ENCODE results near the gene SCT.

SCT gene

DNA sequence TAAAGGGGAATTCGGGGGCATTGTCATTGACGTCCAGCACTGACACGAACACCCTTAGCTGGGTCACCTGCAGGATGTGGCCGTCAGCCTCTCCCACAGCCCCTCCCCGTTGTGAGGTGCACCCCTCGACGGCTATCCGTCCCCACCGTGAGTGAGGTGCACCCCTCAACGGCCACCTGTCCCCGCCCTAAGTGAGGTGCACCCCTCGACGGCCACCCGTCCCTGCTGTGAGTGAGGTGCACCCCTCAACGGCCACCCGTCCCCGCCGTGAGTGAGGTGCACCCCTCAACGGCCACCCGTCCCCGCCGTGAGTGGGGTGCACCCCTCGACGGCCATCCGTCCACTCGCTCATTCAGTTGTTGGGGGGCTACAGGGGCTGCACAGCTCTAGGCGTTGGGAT lies 5.1 kb downstream of the SCT start:
- TF ChIP-seq CTCF (IDR thresholded peaks at IDR 0.05; ENCODE audit: low read depth, low read length, missing control alignments), result no peak
- no peak overlapping the region for H3K4me3 ChIP-seq (ENCODE audit: low read depth, low read length)
- DNase-seq (ENCODE audit: low read depth), result no peak
- in situ Hi-C loops (cut with HindIII; ENCODE audit: low sequenced_read_pairs), result no loop called here

- H3K4me3 ChIP-seq (ENCODE audit: low read depth, low read length), result no peak overlapping the region
- in situ Hi-C loops (cut with HindIII; ENCODE audit: low sequenced_read_pairs), result no loop called here
- no peak for DNase-seq (ENCODE audit: low read depth)
Observed at GRCh38 chr11:620935-621814, 5.8 kb downstream of the SCT start.

GRCh38 chr11:620201-620600 lies 6.8 kb downstream of the SCT start:
- DNase-seq (ENCODE audit: low read depth), result no peak
- in situ Hi-C loops (cut with HindIII; ENCODE audit: low sequenced_read_pairs), result no loop called here
- no peak for TF ChIP-seq CTCF (IDR thresholded peaks at IDR 0.05; ENCODE audit: low read depth, low read length, missing control alignments)
- H3K4me3 ChIP-seq (ENCODE audit: low read depth, low read length), result no peak overlapping the region

More at GRCh38 chr11:620935-621814, 5.8 kb downstream of the SCT start:
- no peak for TF ChIP-seq CTCF (IDR thresholded peaks at IDR 0.05; ENCODE audit: low read depth, low read length, missing control alignments)

- TF ChIP-seq CTCF (IDR thresholded peaks at IDR 0.05; ENCODE audit: low read depth, low read length, missing control alignments), result no peak
- no peak for DNase-seq (ENCODE audit: low read depth)
- no peak overlapping the region for H3K4me3 ChIP-seq (ENCODE audit: low read depth, low read length)
- in situ Hi-C loops (cut with HindIII; ENCODE audit: low sequenced_read_pairs), result no loop called here
Observed at GRCh38 chr11:619628-620050, 7.3 kb downstream of the SCT start.

DNA sequence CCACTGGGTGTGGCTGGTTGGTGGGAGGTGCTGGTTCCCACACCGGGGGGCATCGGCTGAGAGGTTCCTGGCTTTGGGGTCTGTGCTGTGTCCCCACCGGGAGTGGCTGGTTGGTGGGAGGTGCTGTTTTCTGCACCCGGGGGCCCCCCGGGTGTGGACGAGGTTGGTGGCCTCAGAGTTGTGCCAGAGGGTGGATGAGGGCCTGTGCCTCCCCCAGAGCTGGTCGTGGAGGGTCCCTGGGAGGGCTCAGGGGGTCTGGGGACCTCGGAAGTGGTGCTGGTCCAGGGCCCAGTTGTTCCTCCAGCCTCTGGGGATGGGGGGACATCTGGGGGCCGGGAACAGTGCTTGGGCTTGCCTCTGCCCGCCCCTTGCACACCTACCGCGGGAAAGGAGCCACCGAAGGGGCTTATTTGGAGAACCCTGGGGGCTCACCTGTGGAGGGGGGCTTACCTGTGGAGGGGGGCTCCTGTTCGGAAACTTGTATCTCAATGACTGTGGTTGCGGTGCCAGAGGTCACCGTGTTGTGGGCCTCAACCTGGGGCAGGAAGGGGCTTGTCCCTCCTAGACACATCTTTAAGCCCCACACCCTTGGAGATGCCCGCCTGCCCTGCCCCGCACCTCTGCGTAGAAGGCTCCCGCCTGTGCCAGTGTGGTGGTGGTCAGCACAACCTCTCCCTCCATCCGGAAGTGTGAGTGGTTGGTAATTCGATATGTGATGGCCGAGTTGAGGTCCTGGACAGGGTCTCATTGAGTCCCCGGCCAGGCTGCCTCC lies 7.9 kb downstream of the SCT start:
- DNase-seq (ENCODE audit: low read depth), result no peak
- H3K4me3 ChIP-seq (ENCODE audit: low read depth, low read length), result no peak overlapping the region
- in situ Hi-C loops (cut with HindIII; ENCODE audit: low sequenced_read_pairs), result no loop called here
- TF ChIP-seq CTCF (IDR thresholded peaks at IDR 0.05; ENCODE audit: low read depth, low read length, missing control alignments), result no peak

- DNase-seq (ENCODE audit: low read depth), result no peak
- in situ Hi-C loops (cut with HindIII; ENCODE audit: low sequenced_read_pairs), result no loop called here
- no peak overlapping the region for H3K4me3 ChIP-seq (ENCODE audit: low read depth, low read length)
- TF ChIP-seq CTCF (IDR thresholded peaks at IDR 0.05; ENCODE audit: low read depth, low read length, missing control alignments), result no peak
Observed at GRCh38 chr11:617912-618682, 8.9 kb downstream of the SCT start.
